ENCODE measurements around the gene RAB3IP. TPM values are rescaled to one million over a fixed set of nuclear protein-coding genes. Genes with fewer than 3 reads are reported as not detected.

RAB3IP gene, protein sequence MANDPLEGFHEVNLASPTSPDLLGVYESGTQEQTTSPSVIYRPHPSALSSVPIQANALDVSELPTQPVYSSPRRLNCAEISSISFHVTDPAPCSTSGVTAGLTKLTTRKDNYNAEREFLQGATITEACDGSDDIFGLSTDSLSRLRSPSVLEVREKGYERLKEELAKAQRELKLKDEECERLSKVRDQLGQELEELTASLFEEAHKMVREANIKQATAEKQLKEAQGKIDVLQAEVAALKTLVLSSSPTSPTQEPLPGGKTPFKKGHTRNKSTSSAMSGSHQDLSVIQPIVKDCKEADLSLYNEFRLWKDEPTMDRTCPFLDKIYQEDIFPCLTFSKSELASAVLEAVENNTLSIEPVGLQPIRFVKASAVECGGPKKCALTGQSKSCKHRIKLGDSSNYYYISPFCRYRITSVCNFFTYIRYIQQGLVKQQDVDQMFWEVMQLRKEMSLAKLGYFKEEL
- 1 to 10 TPM; 4.1 to 6.0 TPM for total RNA-seq

DNA sequence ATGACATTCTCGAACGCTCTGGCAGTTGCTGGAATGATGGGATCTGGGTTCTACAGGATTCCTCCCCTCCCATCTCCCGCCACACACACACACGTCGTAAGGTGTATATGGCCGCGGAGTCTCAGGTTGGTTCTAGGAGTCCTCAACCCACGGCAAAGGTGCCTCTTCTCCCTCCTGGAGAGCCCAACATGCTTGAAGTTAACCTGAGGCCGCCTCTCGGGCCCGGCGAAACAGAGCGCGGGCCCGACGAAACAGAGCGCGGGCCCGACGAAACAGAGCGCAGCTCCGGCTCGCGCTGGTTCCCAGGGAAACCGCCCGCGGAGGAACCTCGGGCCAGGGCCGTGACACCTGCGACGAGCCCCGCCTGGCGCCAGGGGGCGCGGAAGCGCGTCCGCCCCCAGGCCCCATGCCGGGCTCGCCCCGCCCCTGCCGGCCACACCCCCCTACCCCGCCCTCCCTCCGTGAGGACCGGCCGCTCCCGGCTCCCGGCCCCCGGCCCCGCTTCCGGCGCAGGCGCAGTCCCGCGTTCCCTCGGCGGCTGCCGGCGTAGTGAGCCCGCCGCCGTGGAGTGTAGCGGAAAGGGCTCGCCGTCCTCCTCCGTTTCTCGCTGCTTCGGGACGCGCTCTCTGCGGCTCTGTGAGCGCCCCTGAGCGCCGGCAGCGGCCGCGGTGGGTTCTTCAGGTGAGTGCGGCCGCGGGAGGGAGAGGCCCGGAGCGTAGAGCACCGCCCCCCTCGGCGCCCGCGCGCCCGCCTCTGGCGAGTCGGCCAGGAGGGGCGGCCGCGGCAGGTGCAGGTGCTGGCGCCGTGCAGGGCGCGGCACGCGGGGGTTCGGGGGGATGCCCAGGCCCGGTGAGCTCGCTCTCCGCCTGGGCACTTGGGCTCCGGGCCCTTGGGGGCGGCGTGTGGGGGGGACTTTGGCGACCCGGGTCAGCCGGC lies at the start of gene RAB3IP:
TSS of gene RAB3IP (plus strand) at position 510 of the 936 bp plus-strand sequence. CDS start 16,549 bp downstream, outside the sequence.

DNA sequence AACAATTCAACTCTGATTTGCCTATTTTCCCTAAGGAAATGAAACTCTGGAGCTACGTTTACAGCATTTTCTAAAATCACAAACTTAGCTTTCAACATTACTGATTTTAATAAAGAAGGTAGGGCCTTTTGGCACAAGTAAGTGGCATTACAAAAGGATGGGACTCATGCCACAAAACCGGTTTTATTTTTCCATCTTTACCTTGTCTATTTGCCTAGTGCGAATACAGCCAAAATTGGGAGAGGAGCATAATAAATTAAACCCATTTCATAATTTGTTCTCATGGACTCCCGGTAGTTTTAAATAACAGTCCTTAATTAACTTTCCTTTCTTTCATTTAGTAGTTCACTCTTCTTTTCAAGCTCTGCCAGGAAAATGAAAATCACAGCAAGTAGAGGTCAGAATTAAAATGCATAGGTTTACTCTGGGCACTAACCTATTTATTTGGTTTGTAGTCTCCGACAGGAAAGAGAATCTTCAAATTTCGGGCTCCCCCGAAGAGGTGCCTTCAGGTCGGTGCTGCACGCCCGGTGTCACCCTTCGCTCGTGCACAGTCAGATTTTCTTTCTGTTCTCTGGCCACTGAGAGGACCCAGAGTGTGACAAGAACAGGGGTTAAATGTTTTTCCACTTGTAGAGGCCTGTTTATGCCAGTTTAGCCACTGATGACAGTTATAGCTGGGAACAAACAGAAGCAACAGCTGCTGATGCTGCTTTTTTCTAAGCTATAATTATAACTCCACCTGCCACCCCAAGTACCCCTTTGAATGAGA lies 39.7 kb upstream of the RAB3IP start, which contains the start of gene BEST3:
TSS of gene BEST3 (minus strand) at position 535 of the 772 bp plus-strand sequence. CDS start 1,505 bp downstream, outside the sequence.

DNA sequence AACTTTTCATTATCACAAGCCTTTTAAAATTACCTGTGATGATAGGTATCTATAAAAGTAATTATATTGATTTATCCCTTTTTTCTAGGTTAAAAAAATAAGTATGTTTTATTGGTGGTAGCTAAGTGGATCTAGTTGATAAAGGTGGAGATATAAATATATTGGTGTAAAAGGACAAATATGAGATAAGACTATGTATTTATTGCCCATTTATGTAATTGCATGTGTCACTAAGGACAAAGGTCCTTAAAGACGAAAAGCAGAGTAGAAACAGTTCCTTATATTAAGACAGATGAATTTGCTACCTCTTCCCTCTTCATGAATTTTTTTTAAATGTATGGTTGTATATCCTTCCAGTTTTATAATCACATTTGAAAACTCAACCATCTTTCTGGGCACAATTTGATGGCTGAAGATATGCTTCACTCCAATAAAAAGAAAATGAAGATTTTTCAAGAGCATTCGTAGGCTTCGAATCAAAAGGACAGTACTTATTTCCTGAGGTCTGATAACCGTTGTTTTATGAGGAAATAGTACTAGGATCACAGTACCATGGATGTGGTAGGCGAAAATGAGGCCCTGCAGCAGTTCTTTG lies 86.4 kb downstream of the RAB3IP start, which contains the start of gene MYRFL:
TSS of gene MYRFL (plus strand) at position 262 of the 595 bp plus-strand sequence. CDS start at position 553, 291 bp downstream.

Other genes starting within 250 kb of the RAB3IP start
- gene CCT2, start 153.4 kb upstream of the RAB3IP start, total RNA-seq, result 100 to 1,000 TPM; 222 to 430 TPM
- not detected for gene LRRC10, start 128.0 kb upstream of the RAB3IP start, total RNA-seq
- not detected for gene BEST3, start 39.6 kb upstream of the RAB3IP start, total RNA-seq
- gene MYRFL, start 86.4 kb downstream of the RAB3IP start, total RNA-seq, result not detected